Loucy (cell line): ENCODE results near the gene MGAT5B.

ENCODE experiments used
- H2AFZ ChIP-seq: fragments of 200-600 bp; sonication (generic); 2 replicates; pipeline ENCODE4 v1.6.0; 2016; ENCODE audit warnings: antibody characterized with exemption, mild to moderate bottlenecking, low read length, moderate library complexity
- H3F3A ChIP-seq: fragments of 200-600 bp; 2 replicates; pipeline ENCODE4 v1.6.0; 2016; ENCODE audit warnings: antibody characterized with exemption, low read depth, mild to moderate bottlenecking
- H3K27me3 ChIP-seq: fragments of 200-600 bp; sonication (generic); 2 replicates; pipeline ENCODE4 v1.6.1; 2014; ENCODE audit warnings: low read length, mild to moderate bottlenecking; ENCODE audit not compliant: insufficient read depth, poor library complexity, severe bottlenecking
- H3K36me3 ChIP-seq: fragments of 200-600 bp; sonication (generic); 2 replicates; pipeline ENCODE4 v1.6.1; 2016; ENCODE audit warnings: low read length; ENCODE audit not compliant: insufficient read depth
- H3K4me1 ChIP-seq: fragments of 200-600 bp; sonication (generic); 2 replicates; pipeline ENCODE4 v1.5.1; 2014; ENCODE audit warnings: low read length, mild to moderate bottlenecking; ENCODE audit not compliant: insufficient read depth, poor library complexity, severe bottlenecking
- H3K4me2 ChIP-seq: fragments of 200-600 bp; sonication (generic); 2 replicates; pipeline ENCODE4 v1.6.0; 2014; ENCODE audit warnings: antibody characterized with exemption, low read length, low read depth, mild to moderate bottlenecking; ENCODE audit not compliant: poor library complexity, severe bottlenecking
- H3K4me3 ChIP-seq: fragments of 200-600 bp; sonication (generic); 2 replicates; pipeline ENCODE4 v1.5.1; 2014; ENCODE audit warnings: low read length, mild to moderate bottlenecking, mixed read lengths; ENCODE audit not compliant: poor library complexity, severe bottlenecking
- H3K79me2 ChIP-seq: fragments of 200-600 bp; sonication (generic); 2 replicates; pipeline ENCODE4 v1.6.1; 2014; ENCODE audit warnings: low read length; ENCODE audit not compliant: insufficient read depth
- H3K9ac ChIP-seq: fragments of 200-600 bp; sonication (generic); 2 replicates; pipeline ENCODE4 v1.6.0; 2014; ENCODE audit warnings: mild to moderate bottlenecking, low read depth, low read length, moderate library complexity; ENCODE audit not compliant: poor library complexity, severe bottlenecking
- H3K9me2 ChIP-seq: fragments of 200-600 bp; sonication (generic); replicated peaks from 2 replicates; pipeline ENCODE4 v1.6.1; 2016; ENCODE audit warnings: low read depth, low read length, mixed read lengths
- H3K9me3 ChIP-seq: fragments of 200-600 bp; sonication (generic); 2 replicates; pipeline ENCODE4 v1.6.1; 2014; ENCODE audit warnings: mild to moderate bottlenecking, antibody characterized with exemption, low read length, low read depth; ENCODE audit not compliant: insufficient read depth
- H4K20me1 ChIP-seq: fragments of 200-600 bp; sonication (generic); 2 replicates; pipeline ENCODE4 v1.6.0; 2014; ENCODE audit warnings: antibody characterized with exemption, low read length, mild to moderate bottlenecking; ENCODE audit not compliant: insufficient read depth, poor library complexity, severe bottlenecking
- CTCF ChIP-seq: fragments of 200-600 bp; sonication (generic); conservative IDR thresholded peaks from 2 replicates; pipeline ENCODE4 v1.5.1; 2014; ENCODE audit warnings: mild to moderate bottlenecking, antibody characterized with exemption, low read length
- EZH2phosphoT487 ChIP-seq: fragments of 200-600 bp; IDR thresholded peaks from 2 replicates; pipeline ENCODE4 v1.6.1; 2018; ENCODE audit warnings: antibody characterized with exemption, mild to moderate bottlenecking, moderate library complexity, borderline replicate concordance

The MGAT5B gene

GRCh38 chr17:76869496-76870376 lies 1.5 kb downstream of the MGAT5B start:
- H2AFZ ChIP-seq: no peak overlapping the region
- H4K20me1 ChIP-seq: no peaks in the 10 kb centered on the region
- H3K27me3 ChIP-seq: no peaks in the 10 kb centered on the region
- H3K9me3 ChIP-seq: no peaks in the 10 kb centered on the region
- no peak overlapping the region for H3K4me2 ChIP-seq
- H3K9ac ChIP-seq: no peak overlapping the region
- no peaks in the 10 kb centered on the region for H3K9me2 ChIP-seq
- H3K36me3 ChIP-seq: no peaks in the 10 kb centered on the region
- H3K4me1 ChIP-seq: no peaks in the 10 kb centered on the region
- no peak overlapping the region for H3K4me3 ChIP-seq
- no peaks in the 10 kb centered on the region for H3F3A ChIP-seq
- H3K79me2 ChIP-seq: no peaks in the 10 kb centered on the region
- no peak for TF ChIP-seq CTCF
- TF ChIP-seq EZH2phosphoT487: no peak

- H3K4me3 ChIP-seq: no peak overlapping the region
- H3K27me3 ChIP-seq: no peaks in the 10 kb centered on the region
- H3K79me2 ChIP-seq: no peaks in the 10 kb centered on the region
- H3K9me2 ChIP-seq: no peaks in the 10 kb centered on the region
- no peaks in the 10 kb centered on the region for H3K9me3 ChIP-seq
- H4K20me1 ChIP-seq: no peaks in the 10 kb centered on the region
- H3K4me1 ChIP-seq: no peaks in the 10 kb centered on the region
- TF ChIP-seq CTCF (no peak), EZH2phosphoT487 (no peak)
- no peak overlapping the region for H3K4me2 ChIP-seq
- H2AFZ ChIP-seq: no peak overlapping the region
- no peak overlapping the region for H3K9ac ChIP-seq
- no peaks in the 10 kb centered on the region for H3F3A ChIP-seq
- no peaks in the 10 kb centered on the region for H3K36me3 ChIP-seq
Measured at GRCh38 chr17:76870377-76870714, 2.1 kb downstream of the MGAT5B start.

GRCh38 chr17:76871668-76872067 lies 3.5 kb downstream of the MGAT5B start:
- no peak overlapping the region for H3K4me2 ChIP-seq
- no peaks in the 10 kb centered on the region for H3F3A ChIP-seq
- no peaks in the 10 kb centered on the region for H3K79me2 ChIP-seq
- H4K20me1 ChIP-seq: no peaks in the 10 kb centered on the region
- no peaks in the 10 kb centered on the region for H3K9me2 ChIP-seq
- no peaks in the 10 kb centered on the region for H3K4me1 ChIP-seq
- H3K9me3 ChIP-seq: no peaks in the 10 kb centered on the region
- no peaks in the 10 kb centered on the region for H3K36me3 ChIP-seq
- no peak overlapping the region for H2AFZ ChIP-seq
- no peak overlapping the region for H3K9ac ChIP-seq
- H3K4me3 ChIP-seq: no peak overlapping the region
- TF ChIP-seq CTCF (no peak), EZH2phosphoT487 (no peak)
- H3K27me3 ChIP-seq: no peaks in the 10 kb centered on the region
